IMR-90 (cell line): ENCODE results near the gene RIN1. TPM values are rescaled to one million over a fixed set of nuclear protein-coding genes. Genes with fewer than 3 reads are reported as not detected.
"Not testable (repeated sequence)": the region's sequence is repeated elsewhere in the genome, so short reads cannot be mapped to it uniquely, and the experiment has no call there.

Source experiments
- ATAC-seq: fragments of 200-7000 bp; cut with Tn5 transposase; 2 replicates; pipeline ENCODE4 v1.9.1; 2020; ENCODE audit warnings: low read depth, mild to moderate bottlenecking, moderate library complexity
- BruUV-seq: library from RNA; stranded (reverse); fragments of 400-500 nt; replicated peaks from 2 replicates; lab custom pipeline; 2021; lab: Mats Ljungman, UMichigan
- CTCF ChIA-PET: fragments of 300-600 bp; formaldehyde crosslinking; extraction: SDS; loops from one replicate; lab custom pipeline; 2021; ENCODE audit warnings: antibody characterized with exemption; lab: Yijun Ruan, JAX
- POLR2A ChIA-PET: fragments of 300-600 bp; sonication (Branson Sonifier 250); formaldehyde crosslinking; loops from one replicate; lab custom pipeline; 2022; ENCODE audit warnings: antibody characterized with exemption; ENCODE audit not compliant: unreplicated experiment; lab: Charles Lee
- DNase-seq: peaks from one replicate; pipeline ENCODE4 v3.0.0; 2013
- H2AFZ ChIP-seq: replicated peaks from 2 replicates; pipeline ENCODE3; 2013; ENCODE audit warnings: low read length, mild to moderate bottlenecking; ENCODE audit not compliant: poor library complexity
- H2AK5ac ChIP-seq: 2 replicates; pipeline ENCODE4 v1.6.1; 2013; ENCODE audit warnings: low read depth, low read length, inconsistent platforms
- H2AK9ac ChIP-seq: replicated peaks from 2 replicates; pipeline ENCODE3; 2013; ENCODE audit warnings: mild to moderate bottlenecking, low read depth, low read length, moderate library complexity; ENCODE audit not compliant: poor library complexity
- H2BK120ac ChIP-seq: 2 replicates; pipeline ENCODE4 v1.6.1; 2013; ENCODE audit warnings: low read depth, low read length, inconsistent platforms
- H2BK15ac ChIP-seq: 3 replicates; pipeline ENCODE4 v1.6.1; 2013; ENCODE audit warnings: low read depth, low read length, inconsistent platforms
- H2BK20ac ChIP-seq: 2 replicates; pipeline ENCODE4 v1.6.1; 2013; ENCODE audit warnings: low read depth, mild to moderate bottlenecking, inconsistent platforms, low read length, moderate library complexity
- H2BK5ac ChIP-seq: 2 replicates; pipeline ENCODE4 v1.6.1; 2013; ENCODE audit warnings: mild to moderate bottlenecking, low read depth, low read length, inconsistent platforms; ENCODE audit not compliant: poor library complexity, severe bottlenecking
- H3K14ac ChIP-seq: replicated peaks from 2 replicates; pipeline ENCODE4 v1.6.1; 2013; ENCODE audit warnings: low read depth, low read length, inconsistent platforms
- H3K18ac ChIP-seq: 2 replicates; pipeline ENCODE4 v1.6.1; 2013; ENCODE audit warnings: low read depth, low read length, control low read depth
- H3K23ac ChIP-seq: 2 replicates; pipeline ENCODE4 v1.6.1; 2013; ENCODE audit warnings: low read depth, low read length, inconsistent platforms
- H3K27ac ChIP-seq: 2 replicates; pipeline ENCODE4 v1.5.1; 2013; ENCODE audit warnings: mild to moderate bottlenecking, control low read depth, low read length; ENCODE audit not compliant: insufficient read depth
- H3K27me3 ChIP-seq: 2 replicates; pipeline ENCODE4 v1.6.1; 2013; ENCODE audit warnings: low read length; ENCODE audit not compliant: control insufficient read depth, insufficient read depth
- H3K36me3 ChIP-seq: 2 replicates; pipeline ENCODE4 v1.6.1; 2013; ENCODE audit warnings: low read length, mixed read lengths; ENCODE audit not compliant: control insufficient read depth, insufficient read depth
- H3K4ac ChIP-seq: 2 replicates; pipeline ENCODE4 v1.6.1; 2013; ENCODE audit warnings: low read depth, low read length, inconsistent platforms
- H3K4me1 ChIP-seq: 2 replicates; pipeline ENCODE4 v1.6.1; 2013; ENCODE audit warnings: low read length, mixed read lengths; ENCODE audit not compliant: control insufficient read depth, insufficient read depth
- H3K4me2 ChIP-seq: 2 replicates; pipeline ENCODE4 v1.6.1; 2013; ENCODE audit warnings: low read depth, mild to moderate bottlenecking, control low read depth, low read length, moderate library complexity
- H3K4me3 ChIP-seq: 2 replicates; pipeline ENCODE4 v1.5.1; 2013; ENCODE audit warnings: low read depth, mild to moderate bottlenecking, control low read depth, low read length, moderate library complexity; ENCODE audit not compliant: insufficient read depth
- H3K56ac ChIP-seq: 2 replicates; pipeline ENCODE4 v1.6.1; 2013; ENCODE audit warnings: low read length, inconsistent platforms; ENCODE audit not compliant: insufficient read depth; ENCODE audit errors: extremely low read depth
- H3K79me1 ChIP-seq, 2 experiments: 2 replicates each; pipeline ENCODE4 v1.6.1; 2013; ENCODE audit warnings: low read length in 2 of 2, inconsistent platforms in 1 of 2, low read depth in 1 of 2
- H3K9ac ChIP-seq: 2 replicates; pipeline ENCODE4 v1.6.1; 2013; ENCODE audit warnings: low read depth, low read length, control low read depth
- H3K9me1 ChIP-seq: 2 replicates; pipeline ENCODE4 v1.6.1; 2013; ENCODE audit warnings: low read length, inconsistent platforms; ENCODE audit not compliant: insufficient read depth
- H3K9me3 ChIP-seq: 2 replicates; pipeline ENCODE4 v1.6.1; 2013; ENCODE audit warnings: low read length; ENCODE audit not compliant: control insufficient read depth, insufficient read depth
- H4K20me1 ChIP-seq: 2 replicates; pipeline ENCODE4 v1.6.1; 2013; ENCODE audit warnings: low read length, inconsistent platforms; ENCODE audit not compliant: insufficient read depth
- H4K5ac ChIP-seq: 2 replicates; pipeline ENCODE4 v1.6.1; 2013; ENCODE audit warnings: mild to moderate bottlenecking, low read depth, low read length, control low read depth
- H4K8ac ChIP-seq, 2 experiments: 2 replicates each; pipeline ENCODE4 v1.6.1; 2013; ENCODE audit warnings: low read depth in 2 of 2, low read length in 2 of 2, control low read depth in 1 of 2, inconsistent platforms in 1 of 2
- H4K91ac ChIP-seq: 2 replicates; pipeline ENCODE4 v1.6.1; 2013; ENCODE audit warnings: low read depth, low read length, inconsistent platforms; ENCODE audit not compliant: insufficient read depth
- WGBS, 2 experiments: methylation state at CpG; one replicate each; pipeline versions ENCODE4 v1.1.5 to v1.1.7; 2013; ENCODE audit warnings: missing lambda C conversion rate in 2 of 2; ENCODE audit not compliant: insufficient read length in 1 of 2; ENCODE audit errors: extremely low coverage in 2 of 2; 5-methylcytosine and 5-hydroxymethylcytosine counted together
- dilution Hi-C: fragments of 300-500 bp; cut with HindIII; formaldehyde crosslinking; loops from one replicate; pipeline ENCODE4 v1.14.3; 2018; ENCODE audit warnings: low sequenced_read_pairs; ENCODE audit not compliant: unreplicated experiment
- in situ Hi-C: fragments of 300-500 bp; cut with MboI; formaldehyde crosslinking; loops from 3 replicates; pipeline ENCODE4 v1.14.3; 2019; ENCODE audit warnings: low sequenced_read_pairs, inconsistent platforms, mixed read lengths
- intact Hi-C: fragments of 100-400 bp; cut with micrococcal nuclease; formaldehyde crosslinking; loops from 2 replicates; pipeline ENCODE4 v1.10.0; 2022
- polyA plus RNA-seq, 3 experiments: library from polyadenylated mRNA; depleted of rRNA; stranded (reverse); fragments of >200 nt; gene quantifications; 2 replicates each; pipeline ENCODE4 v1.2.3, GENCODE V29; 2012; ENCODE audit warnings: low replicate concordance in 1 of 3
- total RNA-seq: library from RNA; depleted of rRNA; stranded (reverse); fragments of >200 nt; gene quantifications from 2 replicates; pipeline ENCODE4 v1.2.3, GENCODE V29; 2012

Gene RIN1
- total and polyA plus RNA-seq, 2 of the 4 experiments (the other 2 are of a cell fraction) = 9.9 to 20.8 TPM

- H3K9me1 ChIP-seq, DNase-seq, in situ Hi-C loops, H2BK15ac ChIP-seq, H3K14ac ChIP-seq, H2BK5ac ChIP-seq, H2AK9ac ChIP-seq, H3K9me3 ChIP-seq, H2BK20ac ChIP-seq, H3K18ac ChIP-seq, H3K36me3 ChIP-seq, H4K91ac ChIP-seq, H3K4me3 ChIP-seq, H2AFZ ChIP-seq, H3K27me3 ChIP-seq, H2BK120ac ChIP-seq, ATAC-seq, H3K27ac ChIP-seq, H3K4me2 ChIP-seq, H3K23ac ChIP-seq, dilution Hi-C loops, H3K9ac ChIP-seq, BruUV-seq, H4K8ac ChIP-seq, H4K5ac ChIP-seq, H3K56ac ChIP-seq, H2AK5ac ChIP-seq, H3K4ac ChIP-seq: not testable (repeated sequence)
- 84% methylated on average over 5 of the region's 18 CpGs; no CpG with 5 or more reads in 1 of the 2 experiments for WGBS, 2 experiments
- H3K4me1 ChIP-seq = peaks cover 12% of the 10 kb centered on the region
- H3K79me1 ChIP-seq = peaks cover 0 to 24% of the 10 kb centered on the region in 2 experiments; a peak in 2 of 4 replicates
- peaks cover 30% of the 10 kb centered on the region for H4K20me1 ChIP-seq
- intact Hi-C loops = loop anchor here (1.0 kb wide), 1 partner anchor 75 kb away; no protein-coding TSS in a partner anchor
- POLR2A ChIA-PET = interaction anchor here (0.7 to 2.6 kb wide), 4 partner anchors 18 to 487 kb away, joined by 3 to 23 read pairs (median 4); partner anchors contain the start of gene RIN1
- CTCF ChIA-PET = interaction anchor here (0.5 to 2.4 kb wide), 12 partner anchors 11 to 123 kb away, joined by 3 to 17 read pairs (median 4); partner anchors contain the start of genes B4GAT1, BRMS1 and RIN1
Observed at GRCh38 chr11:66310803-66311440, 25.3 kb downstream of the RIN1 start.
